Cerebellar cortex (tissue), 1 donor: Measurements from ENCODE around the gene RAI1.

Experiments
- DNase-seq: peaks from one replicate; pipeline ENCODE4 v3.0.0-alpha.2; 2015; ENCODE audit warnings: low spot score

The RAI1 gene

DNA sequence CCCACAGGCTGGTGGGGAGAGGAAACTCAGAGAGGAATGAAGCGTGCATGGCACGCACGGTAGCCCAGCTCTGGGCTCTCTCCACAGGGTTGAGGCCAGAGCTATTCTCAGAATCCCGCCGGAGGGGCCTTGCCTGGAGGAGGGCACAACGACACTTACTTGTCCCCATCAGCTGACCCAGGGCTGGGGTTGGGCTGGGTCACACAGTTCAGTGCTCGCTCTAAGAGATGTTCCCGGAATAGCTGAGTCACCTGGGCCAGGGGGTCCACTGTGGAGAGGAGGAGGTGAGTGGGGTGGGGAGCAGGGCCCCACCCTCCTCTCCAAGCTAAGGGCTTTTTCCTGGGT lies 133.8 kb downstream of the RAI1 start:
- no peak for DNase-seq

DNA sequence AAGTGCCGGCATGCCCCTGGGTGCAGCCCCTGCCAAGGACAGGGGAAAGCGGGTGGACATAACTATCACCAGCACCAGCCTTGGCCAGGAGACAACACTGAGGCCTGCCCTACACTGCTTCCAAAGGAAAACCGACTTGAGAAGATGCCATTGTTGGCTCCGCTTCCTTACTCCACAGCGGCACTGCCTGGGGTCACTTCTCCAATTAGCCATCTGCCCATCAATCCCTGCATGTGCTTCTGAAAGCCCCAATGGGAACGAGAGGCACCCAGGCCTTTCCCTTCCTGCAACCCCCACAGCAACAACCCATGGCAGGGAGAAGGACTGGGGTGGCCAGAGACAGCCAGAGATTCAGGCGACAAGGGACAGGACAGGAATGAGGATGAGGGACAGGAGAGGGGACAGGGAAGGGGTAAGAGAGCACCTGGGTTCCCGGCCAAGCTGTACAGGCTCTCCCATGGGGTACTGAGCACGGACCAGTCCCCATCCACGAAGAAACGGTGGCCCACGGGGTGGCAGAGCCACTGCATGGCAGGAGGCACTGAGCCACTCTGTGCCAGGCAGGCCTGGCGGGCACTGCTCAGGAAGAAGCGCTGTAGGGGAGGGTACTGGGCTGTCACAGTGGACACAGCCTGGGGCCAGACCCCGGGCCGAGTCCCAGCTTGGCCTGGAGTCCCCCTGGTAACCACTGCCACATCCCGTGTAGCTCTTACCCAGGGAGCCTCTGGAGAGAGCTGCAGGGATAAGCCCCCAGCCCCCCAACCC lies 134.4 kb downstream of the RAI1 start:
- DNase-seq: peak; percentile 84

DNA sequence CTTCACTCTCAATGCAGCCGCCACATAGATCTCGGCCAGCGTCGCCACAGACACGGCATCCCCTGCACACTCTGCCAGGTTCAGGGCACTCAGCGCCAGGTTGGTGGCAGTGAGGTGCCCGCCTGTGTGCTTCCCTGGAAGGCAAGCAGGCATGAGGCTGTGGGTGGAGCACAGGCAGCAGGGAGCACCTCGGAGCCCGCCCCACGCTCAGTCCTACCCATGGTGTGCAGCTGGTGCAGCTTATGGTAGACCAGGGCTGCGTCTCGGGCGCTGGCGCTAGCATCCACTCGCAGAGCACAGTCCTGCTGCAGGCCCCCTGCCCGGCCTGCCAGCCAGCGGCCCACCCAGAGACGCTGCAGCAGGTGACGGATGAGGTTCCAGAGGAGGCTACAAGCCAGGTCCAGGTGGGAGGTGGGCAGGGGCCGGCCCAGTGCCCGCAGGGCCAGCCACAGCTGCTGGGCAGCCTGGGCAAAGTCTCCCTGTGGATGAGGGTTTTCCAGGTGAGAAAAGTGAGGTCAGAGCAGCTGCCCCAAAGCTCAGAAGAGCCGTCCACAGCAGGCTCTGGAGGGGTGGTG lies 135.1 kb downstream of the RAI1 start:
- DNase-seq: peak; percentile 56

DNA sequence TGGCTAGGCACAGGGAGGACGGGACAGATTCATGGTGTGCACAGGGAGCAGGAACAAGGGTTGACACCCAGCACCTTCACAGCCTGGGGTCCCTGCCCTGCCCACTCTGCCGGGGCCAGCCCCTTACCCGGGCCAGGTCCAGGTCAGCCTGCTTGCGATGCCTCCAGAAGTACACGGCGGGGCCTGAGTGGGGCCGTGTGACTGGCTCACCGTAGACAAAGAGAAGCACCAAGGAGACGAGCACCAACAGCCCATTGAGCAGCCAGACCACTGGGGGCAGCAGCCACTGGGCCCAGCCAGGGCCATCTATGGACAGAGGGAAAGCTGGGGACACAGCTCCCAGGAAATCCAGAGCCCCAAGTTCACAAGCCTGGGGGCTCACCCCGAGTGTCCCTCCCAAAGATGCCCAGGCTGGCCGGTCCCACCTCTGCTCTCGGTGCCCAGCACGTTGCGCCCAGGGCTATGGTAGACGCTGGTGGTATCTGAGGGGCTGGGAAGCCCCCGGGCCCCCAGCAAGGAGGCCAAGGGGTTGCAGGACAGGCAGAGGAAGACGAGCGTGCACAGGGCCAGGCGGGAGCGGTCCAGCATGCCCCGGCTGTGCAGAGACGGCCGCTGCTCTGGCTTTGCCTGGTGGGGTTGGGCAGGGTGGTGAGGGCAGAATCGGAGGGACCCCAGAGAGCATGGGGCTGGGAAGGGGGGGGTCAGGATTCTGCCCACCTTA lies 135.7 kb downstream of the RAI1 start:
- no peak for DNase-seq

DNA sequence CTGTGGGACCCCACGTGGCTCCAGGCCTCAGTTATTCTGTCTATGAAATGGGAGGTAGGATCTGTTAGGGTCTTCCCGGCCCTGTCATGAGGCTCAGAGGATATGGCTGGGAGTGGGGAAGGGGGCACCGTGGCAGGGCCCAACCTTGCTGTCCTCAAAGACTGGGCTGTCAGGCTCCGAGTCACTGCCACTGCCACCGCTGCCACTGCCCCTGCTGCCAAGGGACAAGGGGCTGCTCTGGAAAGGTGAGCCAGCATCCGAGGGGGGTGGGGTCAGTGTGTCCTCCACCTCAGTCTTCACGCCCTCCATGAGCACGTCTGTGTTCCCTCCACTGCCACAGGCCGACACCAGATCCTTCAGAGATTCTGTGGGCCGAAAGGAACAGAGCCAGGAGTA lies 136.3 kb downstream of the RAI1 start:
- DNase-seq: no peak

DNA sequence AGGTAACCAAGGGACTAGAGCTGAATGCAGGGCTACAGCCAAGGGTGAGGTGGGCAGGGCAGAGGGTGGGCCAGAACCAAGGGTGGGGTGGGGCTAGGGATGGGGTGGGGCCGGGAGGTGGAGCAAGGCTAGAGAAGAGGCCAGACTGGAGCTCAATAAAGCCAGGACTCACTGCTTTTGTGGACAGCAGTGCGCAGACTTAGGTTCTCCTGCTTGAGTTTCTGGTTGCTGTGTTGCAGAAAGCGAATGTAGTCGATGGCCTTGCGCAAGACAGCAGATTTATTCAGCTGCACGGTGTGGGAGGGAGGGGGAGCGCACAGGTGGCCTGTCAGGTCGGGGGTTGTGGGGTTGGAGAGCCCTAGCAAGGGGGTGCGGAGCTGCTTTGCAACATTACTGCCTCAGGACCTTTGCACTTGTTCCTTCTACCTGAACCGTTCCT lies 136.8 kb downstream of the RAI1 start:
- DNase-seq: peak; percentile 71

DNA sequence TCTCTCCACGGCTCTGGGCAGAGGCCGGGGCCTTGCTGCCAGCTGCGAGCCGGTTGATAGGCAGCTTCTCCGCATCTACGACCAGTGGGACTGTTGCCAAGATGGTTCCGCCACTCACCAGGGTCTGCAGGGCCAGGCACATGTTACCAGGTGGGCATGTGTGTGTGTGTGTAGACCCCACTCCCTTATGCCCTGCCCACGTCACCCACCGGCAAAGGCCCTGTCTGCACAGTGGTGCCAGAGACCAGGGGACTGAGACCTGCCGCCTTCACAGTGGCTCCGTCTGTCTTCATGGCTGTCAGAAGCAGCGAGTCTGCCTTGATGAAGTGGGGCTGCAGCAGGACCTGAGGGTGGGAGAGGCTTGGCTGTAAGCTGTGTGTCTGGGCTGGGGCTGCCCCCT lies 137.9 kb downstream of the RAI1 start:
- no peak for DNase-seq

DNA sequence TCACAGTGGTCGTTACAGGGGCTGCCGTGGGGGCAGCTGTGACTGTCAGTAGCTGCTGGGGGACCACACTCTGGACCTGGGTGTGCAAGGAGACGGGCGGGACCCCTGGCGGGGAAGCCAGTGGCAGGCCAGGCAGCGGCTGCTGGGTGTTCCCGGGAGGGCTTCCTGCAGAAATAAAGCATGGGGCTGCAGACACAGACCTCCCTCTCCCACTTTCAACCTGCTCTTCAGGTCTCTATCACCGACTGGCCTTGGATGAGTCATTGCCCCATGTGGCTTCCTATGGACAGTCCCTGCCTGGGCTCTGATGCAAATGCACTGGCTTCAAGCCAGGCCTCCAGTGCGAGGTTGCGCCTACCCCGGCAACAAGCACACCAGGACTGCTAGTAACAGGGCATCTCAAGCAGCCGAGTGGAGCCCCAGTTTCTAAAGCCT lies 138.3 kb downstream of the RAI1 start:
- DNase-seq: peak; percentile 58

DNA sequence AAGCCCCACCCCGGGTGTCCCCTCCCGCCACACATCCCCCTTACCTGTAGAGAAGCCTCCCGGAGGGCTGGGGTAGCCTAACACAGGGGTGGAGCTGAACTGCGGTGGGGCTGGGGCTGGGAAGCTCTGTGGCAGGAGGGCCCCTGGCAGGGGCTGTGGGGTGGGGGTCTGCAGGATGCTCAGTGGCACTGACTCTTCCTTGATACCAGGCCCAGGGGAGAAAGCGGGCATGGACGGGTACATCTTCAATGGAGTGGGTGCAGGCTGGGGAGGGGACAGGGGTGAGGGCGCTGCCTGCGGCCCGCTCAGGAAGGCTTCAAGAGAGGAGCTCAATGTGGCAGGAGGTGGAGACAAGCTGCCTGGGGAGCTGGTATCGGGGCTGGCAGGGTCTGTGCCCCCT lies 138.8 kb downstream of the RAI1 start:
- no peak for DNase-seq

DNA sequence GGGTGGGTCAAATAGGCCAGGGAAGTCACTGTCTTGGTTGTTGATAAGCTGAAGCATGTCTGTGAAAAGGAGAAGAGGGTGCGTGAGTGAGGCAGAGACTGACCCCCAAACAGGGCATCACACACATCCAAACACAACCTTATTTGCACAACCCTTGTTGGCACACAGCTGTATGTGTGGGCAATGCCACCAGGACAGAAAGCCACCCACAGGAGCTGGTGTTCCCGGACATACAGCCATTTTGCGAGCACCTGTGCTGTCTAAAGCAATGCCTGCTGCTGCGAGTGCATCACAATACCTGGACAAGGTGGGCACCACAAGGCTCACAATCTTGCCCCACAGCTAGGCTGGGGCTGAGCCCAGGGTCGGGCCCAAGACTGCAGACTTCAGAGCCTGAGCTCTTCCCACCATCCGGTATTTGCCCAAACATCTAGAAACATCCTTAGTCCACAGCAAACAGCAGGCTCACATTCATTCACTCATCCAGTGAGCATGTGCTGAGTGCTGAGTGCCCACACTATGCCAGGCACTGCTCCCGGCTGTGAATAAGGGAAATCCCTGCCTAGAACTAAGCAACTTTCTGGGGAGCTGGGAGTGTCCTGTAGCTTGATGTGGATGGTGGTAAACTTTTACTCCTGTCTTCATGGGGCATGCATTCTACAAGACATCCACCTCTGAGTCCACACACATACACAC lies 139.4 kb downstream of the RAI1 start:
- DNase-seq: no peak

DNA sequence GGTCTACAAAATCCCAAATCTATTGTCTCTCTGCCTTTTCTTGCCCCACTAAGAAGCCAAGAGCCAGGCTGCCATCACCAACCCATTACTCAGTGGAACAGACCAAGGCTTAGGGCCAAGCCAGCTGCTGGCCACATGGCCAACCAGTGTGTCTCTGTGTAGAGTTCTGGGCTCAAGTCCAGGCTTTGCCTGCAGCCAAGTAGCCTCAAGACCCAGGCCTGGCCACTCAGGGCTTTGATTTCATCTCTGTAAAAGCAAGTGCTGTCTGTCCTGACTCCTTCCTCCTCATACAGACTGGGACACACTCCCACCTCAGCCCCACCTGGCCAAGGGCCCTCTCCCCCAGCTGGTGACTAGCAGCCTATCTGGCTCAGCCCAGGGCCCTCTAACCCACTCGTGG lies 140.9 kb downstream of the RAI1 start:
- peak; percentile 68 for DNase-seq

DNA sequence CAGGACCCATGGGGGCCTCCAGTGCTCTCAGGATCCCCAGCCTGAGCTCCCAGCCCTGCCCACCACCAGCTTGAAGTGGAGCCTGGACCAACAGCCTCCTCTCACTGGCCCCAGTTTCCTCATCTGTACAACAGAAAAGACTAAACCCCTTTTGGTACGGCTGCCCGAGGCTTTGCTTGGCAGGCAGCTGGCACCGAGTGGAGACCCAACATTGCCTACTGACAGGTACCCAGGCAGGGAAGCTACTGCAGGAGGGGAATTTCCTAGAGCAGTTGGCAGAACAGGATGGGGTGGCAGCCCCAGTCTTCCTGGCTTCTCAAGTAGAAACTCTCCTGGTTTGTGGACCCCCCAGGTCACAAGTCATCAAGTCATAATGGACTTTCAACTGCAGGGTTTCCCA lies 141.4 kb downstream of the RAI1 start:
- no peak for DNase-seq

DNA sequence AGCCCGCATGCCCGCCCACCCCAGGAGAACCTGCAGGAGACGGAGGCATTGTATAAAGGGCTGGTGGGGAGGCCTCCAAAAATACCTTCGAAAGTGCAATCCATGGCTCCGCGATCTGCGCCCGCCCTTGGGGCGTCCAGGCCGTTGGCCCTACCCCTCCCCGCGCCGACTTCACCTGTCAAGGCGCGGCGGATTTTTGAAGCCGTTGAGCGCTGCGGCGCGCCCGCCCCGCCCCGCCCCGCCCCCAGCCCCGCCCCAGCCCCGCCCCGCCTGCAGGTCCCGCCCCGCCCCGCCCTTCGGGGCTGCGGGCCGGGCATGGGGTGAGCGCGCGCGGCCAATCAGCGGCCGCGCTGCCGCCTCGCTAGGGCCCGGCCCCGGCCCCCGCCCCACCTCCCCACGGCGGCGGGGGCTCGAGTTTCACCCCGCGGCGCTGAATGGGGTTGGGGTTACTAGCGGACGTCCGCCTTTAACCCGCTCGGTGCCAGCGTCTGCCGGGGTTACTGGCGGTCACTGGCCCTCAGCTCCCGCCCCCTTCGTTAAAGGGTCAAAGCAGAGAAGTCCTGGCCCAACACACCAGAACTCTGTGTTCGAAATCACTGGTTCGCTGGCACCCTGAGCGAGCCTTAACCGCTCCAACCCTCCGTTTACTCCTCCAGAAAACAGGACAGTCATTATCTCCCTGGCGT lies 142.3 kb downstream of the RAI1 start:
- peak; percentile 86 for DNase-seq

DNA sequence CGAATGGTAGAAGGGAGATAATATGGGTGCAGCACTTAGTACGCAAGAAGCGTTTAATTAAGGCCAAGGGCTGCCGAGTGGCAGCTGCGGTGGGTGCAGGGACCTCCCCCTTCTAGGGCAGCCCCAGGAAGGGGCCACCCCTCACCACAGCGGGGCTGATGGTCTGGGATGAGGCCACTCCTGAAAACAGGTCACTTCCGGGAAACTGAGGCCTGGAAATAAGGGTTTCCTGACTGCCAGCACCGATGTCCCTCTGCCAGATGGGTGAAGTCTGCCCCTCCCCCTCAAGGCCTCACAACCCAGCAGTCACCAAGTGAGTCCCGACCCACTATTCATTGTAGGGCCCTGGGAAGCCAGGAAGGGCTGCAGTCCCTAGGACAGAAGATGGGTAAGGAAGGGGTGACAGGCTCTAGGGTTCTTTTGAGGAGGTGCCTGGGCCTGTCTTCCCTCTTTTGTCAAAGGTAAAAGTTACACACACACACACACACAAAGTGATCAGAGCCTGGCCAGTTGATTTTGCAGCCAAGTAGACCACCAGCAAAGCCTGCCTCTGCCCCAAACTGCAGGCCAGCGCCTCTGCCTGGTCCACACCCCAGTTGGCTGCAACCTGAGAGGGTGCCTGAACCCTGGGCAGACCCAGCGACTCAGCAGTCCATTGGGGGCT lies 143.0 kb downstream of the RAI1 start:
- DNase-seq: peak; percentile 52

DNA sequence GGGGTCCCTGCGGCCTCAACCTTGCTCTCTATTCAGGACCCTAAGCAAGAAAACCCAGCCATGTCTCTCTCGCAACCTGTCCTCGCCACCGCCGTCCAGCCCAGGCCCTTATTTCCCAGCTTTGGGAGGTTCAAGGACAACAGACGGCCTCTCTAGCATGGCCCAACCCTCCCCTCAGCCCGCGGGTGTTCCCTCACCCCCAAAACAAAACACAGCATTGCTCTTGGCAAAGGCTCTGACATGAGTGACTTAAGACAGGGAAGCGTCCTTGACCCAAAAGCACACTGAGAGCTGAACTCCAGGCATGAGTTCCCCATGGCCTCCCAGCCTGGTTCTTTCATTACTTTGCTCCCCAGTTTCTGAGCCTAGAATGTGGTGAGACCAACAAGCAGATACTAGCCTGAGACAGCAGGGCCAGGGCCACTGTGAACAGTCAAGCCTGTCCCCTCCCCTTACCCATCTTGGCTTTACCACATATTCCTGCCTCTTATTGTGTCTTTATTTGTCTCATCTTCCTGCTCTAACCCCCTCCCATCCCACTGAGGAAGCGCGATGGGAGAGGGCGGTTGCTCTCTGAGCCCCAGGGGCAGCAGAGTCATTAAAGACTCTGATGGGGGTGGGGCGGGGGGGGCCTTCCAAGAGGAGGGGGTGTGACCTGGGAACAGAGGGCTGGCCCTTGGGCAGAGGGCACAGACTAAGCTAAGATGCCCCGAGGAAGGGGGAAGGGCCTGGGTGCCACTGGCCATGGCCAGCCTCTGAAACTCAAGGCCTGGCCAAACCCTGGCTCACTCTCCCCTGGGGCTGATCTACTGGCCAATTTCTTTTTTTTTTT lies 143.7 kb downstream of the RAI1 start:
- DNase-seq: peak; percentile 50

DNA sequence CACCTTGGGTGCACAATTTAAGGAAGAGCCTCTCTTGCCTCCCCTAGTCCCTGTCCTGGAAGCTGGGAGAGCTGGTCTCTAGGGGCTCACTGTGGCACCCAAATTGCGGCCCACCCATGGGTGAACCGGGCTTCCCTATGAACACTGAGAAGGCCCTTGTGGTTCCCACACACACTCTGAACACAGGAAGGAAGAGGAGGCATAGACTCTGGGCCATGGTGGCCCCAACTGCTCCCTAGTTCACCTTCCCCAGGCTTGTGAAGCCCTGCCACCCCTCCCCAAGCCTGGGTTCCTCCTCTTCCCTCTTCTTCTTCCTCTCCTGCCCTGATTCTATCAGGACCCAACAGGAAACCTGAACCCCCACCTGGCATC lies 145.1 kb downstream of the RAI1 start:
- DNase-seq: no peak

DNA sequence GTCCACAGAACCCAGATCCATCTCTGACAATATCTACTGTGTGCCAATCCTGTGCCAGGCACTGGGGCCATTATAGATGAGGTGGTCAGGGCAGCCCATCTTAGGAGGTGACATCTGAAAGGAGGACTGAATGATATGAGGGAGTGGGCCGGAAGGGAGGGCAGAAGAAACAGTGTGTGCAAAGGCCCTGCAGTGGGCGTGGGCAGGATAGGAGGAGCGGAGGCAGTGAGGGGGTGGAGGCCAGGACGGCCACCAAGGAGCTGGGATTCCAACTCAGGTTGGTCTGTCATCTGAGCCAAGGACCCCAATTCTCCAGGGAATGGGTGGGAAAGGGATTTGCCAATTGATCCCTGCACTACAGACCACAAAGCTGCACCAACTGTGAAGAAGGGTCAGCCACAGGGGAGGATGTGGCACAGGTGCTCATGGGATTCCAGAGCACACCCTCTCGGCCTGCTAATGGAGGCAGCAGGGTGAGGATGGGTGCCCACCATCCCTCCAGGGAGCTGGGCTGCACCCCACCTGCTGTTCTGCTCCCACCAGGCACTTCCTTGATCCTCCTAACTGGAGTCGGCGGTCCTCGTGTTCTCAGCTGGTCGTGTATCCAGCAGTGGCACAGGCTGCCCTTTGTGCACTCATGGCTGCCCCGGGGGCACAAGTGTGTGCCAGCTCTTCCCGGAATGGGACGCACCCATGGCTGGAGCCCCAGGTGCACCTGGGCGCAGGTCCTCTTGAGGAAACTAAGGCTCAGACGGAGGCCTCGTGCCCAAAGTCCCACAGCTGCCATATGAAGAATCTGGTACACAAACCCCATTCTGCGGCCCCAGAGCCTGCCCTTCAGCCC lies 145.9 kb downstream of the RAI1 start:
- no peak for DNase-seq

DNA sequence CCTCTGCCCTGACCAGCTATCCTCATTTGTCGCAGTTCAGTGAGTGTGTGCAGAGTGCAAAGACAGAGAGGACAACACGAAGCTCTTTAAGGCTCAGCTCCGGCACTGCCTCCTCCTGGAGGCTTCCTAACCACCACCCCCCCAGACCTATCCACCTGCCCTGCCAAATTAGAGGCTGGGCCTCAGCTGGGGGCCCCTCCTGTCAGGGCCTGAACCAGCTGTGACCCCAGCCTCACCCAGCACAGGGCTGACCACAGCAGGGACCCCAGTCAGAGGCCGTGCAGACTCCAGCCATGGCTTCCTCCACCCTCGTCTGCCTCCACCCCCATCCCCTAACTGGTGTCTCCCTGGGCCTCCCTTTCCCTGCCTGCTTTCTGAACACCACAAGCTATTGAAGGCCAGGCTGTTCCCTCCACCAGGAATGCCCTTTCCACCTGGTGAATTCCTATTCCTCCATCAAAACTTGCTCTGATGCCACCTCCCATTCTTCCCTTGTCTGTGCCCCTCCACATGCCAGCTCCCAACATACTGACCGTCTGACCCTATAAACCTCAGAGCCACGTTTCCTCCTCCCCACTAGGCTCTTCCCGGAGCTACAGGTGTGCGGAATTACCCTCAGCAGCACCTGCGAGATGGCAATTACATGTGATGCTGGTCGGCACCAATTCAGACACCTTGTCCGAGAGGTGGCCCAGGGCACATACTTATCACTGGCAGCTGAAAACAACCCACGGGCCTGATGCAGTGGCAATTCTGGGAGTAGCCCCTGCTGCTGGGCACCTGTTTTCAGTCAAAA lies 146.8 kb downstream of the RAI1 start:
- no peak for DNase-seq

DNA sequence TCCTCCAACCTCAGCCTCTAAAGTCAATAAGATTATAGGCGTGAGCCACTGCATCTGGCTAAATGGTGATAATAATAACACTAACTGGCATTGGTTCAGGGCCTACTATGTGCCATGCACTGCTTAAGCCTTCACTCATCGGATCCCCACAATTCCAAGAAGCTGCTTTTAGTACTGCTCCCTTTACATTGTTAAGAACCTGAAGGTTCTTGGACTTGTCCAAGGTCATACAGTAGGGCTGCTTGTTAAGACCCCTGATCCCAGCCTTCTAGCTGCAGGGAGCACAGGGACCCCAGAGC lies 149.0 kb downstream of the RAI1 start:
- no peak for DNase-seq
